RWPE1 (cell line): ENCODE measurements around the gene FOXA3.
"Not testable (repeated sequence)": the region's sequence is repeated elsewhere in the genome, so short reads cannot be mapped to it uniquely, and the experiment has no call there.

Source experiments
- CTCF ChIA-PET: fragments of 350-600 bp; sonication (Branson Sonifier 250); formaldehyde crosslinking; extraction: SDS; loops from one replicate; lab custom pipeline; 2021; lab: Yijun Ruan, JAX
- POLR2A ChIA-PET: fragments of 400-600 bp; formaldehyde crosslinking; extraction: SDS; loops from one replicate; lab custom pipeline; 2020; ENCODE audit warnings: antibody characterized with exemption; ENCODE audit not compliant: low non-redundant PET; lab: Yijun Ruan, JAX
- DNase-seq: peaks from one replicate; pipeline ENCODE4 v3.0.0; 2012; ENCODE audit warnings: low spot score
- H3K27ac ChIP-seq: fragments of 450-650 bp; 2 replicates; pipeline ENCODE4 v1.5.1; 2017
- TF ChIP-seq, protein P1 (sequence below): fragments of 450-650 bp; conservative IDR thresholded peaks from 2 replicates; pipeline ENCODE4 v1.5.1; 2017; ENCODE audit warnings: low read depth, mild to moderate bottlenecking

The FOXA3 gene

DNA sequence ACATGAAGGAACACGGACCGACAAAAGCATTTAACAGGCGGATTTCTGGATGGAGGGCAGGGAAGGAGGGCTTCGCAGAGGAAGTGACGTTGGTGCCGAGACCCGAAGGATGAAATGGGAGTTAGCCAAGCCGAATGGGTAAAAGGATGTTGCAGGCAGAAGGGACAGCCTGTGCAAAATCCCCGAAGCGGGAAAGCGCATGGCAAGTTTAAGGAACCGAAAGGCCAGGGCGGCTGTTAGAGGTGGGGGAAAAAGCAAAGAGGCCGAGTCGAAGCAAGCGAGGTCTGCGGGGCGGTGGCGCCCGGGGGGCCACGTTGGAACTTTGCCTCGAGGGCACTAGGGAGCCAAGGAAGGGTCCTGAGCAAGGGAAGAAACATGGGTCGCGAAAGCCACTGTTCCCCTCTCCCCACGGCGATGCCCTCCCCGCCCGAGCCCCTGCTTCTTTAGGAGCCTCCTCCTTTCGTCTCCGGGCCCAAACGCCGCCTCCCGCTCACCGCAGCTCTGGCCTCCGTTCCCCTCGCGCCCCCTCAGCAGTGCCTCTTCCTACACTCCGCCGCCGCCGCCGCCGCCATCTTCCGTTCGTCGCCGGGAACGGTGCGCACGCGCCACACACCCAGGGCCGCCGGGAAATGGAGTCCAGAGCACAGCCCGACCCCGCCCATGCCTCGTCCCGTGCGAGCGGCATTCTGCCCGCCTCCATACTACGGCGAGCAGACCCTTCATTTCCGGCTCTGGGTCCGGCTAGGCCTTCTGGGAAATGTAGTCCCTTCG is 1.4 kb upstream of the FOXA3 start, which contains the start of gene SYMPK:
TSS of gene SYMPK (minus strand) at position 584 of the 771 bp plus-strand sequence. CDS start 8,652 bp downstream, outside the sequence.
- peak within 1 kb of the TSS; percentile 86 for H3K27ac ChIP-seq
- ChIA-PET POLR2A (no interaction called here), CTCF (interaction anchor here (0.6 to 1.7 kb wide), 3 partner anchors 18 to 185 kb away, joined by 3 to 7 read pairs (median 4); no protein-coding TSS in a partner anchor)
- TF ChIP-seq, protein P1, sequence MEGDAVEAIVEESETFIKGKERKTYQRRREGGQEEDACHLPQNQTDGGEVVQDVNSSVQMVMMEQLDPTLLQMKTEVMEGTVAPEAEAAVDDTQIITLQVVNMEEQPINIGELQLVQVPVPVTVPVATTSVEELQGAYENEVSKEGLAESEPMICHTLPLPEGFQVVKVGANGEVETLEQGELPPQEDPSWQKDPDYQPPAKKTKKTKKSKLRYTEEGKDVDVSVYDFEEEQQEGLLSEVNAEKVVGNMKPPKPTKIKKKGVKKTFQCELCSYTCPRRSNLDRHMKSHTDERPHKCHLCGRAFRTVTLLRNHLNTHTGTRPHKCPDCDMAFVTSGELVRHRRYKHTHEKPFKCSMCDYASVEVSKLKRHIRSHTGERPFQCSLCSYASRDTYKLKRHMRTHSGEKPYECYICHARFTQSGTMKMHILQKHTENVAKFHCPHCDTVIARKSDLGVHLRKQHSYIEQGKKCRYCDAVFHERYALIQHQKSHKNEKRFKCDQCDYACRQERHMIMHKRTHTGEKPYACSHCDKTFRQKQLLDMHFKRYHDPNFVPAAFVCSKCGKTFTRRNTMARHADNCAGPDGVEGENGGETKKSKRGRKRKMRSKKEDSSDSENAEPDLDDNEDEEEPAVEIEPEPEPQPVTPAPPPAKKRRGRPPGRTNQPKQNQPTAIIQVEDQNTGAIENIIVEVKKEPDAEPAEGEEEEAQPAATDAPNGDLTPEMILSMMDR: no peak
- peak; percentile 99 for DNase-seq

DNA sequence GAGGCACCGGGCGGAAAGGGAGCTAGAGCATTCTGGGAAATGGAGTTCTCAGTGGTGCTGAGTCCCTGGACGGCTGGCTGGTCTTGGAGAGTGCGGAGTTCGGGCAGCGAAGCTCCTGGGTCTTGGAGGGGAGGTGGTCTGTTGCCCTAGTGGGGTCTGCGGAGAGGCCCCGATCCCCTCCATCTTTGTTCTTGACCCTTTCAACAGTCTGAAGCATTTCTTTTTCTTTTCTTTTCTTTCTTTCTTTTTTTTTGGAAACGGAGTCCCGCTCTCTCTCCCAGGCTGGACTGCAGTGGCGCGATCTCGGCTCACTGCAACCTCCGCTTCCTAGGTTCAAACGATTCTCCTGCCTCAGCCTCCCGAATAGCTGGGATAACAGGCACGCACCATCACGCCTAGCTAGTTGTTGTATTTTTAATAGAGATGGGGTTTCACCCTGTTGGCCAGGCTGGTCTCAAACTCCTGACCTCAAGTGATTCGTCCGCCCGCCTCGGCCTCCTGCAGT is 739 bp upstream of the FOXA3 start:
- TF ChIP-seq, protein P1: no peak
- ChIA-PET CTCF (interaction anchor here (0.6 to 1.7 kb wide), 3 partner anchors 17 to 186 kb away, joined by 3 to 7 read pairs (median 4); no protein-coding TSS in a partner anchor), POLR2A (no interaction called here)
- DNase-seq: no peak
- H3K27ac ChIP-seq: peak overlapping the region; percentile 86

DNA sequence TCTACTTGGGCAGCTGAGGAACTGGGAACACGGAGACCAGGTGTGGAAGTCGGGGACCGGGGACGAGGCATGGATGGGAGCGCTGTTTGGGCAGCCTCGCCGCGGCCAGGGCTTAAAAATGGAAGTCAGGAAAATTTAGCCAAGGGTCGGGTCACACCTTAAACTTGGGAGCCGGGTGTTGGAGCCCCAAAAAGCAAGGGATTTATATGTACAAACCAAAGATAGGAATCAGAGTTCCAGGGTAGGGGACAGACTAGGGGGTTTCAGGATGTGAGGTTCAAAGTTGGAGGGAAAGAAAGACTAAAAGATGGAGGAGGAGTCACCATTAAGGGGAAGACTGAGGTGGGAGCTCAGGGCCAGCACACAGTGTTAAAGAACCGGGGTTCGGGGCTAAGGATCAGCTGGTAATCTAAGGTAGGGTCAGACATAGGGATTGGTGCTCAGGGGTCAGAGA is 530 bp downstream of the FOXA3 start:
- POLR2A ChIA-PET: no interaction called here
- H3K27ac ChIP-seq: no peak overlapping the region
- TF ChIP-seq, protein P1: no peak
- CTCF ChIA-PET: interaction anchor here (0.5 to 1.7 kb wide), 6 partner anchors 18 to 146 kb away, joined by 3 to 8 read pairs (median 4); no protein-coding TSS in a partner anchor
- DNase-seq: no peak

DNA sequence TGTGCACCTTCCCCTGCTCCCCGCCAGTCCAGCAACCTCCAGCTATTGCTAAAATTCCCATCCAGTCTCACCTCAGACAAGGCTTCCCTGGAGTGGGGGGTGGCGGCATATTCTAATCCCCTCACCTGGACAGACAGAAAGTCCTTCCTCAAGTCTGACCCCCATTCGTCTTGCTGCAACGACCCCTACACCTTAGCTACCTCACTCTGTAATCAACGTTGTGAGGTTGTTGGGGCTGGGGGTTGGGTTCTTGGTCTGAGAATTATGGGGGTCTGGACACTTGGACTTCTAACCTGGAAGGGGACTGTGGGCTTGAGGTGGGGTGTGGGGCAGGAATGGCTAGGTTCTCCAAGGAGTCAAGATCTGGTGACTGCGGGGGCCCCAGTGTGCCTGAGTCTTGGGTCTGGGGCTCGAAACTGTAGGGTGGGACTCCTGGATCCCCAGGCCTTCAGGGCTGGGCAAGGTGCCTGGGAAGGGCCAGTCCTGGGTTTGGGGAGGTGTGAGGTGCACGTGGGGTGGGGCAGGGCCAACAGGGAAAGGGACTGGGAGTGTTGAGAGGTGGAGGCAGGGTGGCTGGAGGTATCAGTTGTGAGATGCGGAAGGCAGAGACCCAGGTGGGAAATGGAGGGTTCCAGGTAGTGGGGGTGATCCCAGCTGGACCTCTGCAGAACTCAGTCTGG is 1.3 kb downstream of the FOXA3 start:
- TF ChIP-seq, protein P1: no peak
- ChIA-PET CTCF (interaction anchor here (0.5 to 1.5 kb wide), 4 partner anchors 17 to 49 kb away, joined by 3 read pairs; no protein-coding TSS in a partner anchor), POLR2A (no interaction called here)
- DNase-seq: no peak
- no peak overlapping the region for H3K27ac ChIP-seq

DNA sequence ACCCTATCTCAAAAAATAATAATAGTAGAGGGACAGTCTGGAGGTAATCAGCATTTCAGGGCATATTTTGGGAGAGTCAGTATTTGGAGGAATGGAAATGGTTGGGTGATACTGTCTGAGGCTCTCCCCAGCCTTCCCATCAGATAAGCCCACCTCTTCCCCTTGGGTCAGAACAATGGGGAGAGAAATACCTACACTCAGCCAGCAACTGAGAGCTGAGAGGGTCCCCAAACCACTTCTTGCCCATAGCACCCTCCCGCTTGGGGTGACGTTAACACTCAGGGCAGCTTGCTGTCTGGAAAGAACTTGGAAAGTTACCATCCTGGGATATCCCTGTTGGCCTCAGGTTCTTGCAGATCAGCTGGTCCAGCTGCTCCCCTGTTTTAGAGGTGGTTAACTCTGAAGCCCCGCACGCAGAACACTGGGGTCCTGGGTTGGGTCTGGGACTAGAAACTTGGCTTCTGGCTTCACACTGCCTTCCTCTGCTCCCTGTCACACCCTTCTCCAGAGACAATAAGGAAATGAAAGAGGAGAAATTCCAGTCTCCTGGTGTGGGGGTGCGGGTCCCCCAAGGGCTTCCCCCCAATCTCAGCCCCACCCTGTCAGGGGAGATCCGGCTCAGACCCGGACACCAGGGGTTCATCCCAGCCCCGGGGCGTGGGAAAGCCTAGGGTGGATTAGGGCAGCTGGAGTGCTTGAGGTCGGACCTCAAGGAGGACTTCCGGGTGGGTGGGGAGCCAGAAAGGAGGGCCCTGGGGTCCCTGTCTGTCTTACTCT is 2.5 kb downstream of the FOXA3 start:
- DNase-seq: no peak
- H3K27ac ChIP-seq: no peak overlapping the region
- POLR2A ChIA-PET: no interaction called here
- CTCF ChIA-PET: interaction anchor here (0.6 to 1.0 kb wide), 2 partner anchors 16 kb away, joined by 3 to 4 read pairs; no protein-coding TSS in a partner anchor
- TF ChIP-seq, protein P1: no peak

DNA sequence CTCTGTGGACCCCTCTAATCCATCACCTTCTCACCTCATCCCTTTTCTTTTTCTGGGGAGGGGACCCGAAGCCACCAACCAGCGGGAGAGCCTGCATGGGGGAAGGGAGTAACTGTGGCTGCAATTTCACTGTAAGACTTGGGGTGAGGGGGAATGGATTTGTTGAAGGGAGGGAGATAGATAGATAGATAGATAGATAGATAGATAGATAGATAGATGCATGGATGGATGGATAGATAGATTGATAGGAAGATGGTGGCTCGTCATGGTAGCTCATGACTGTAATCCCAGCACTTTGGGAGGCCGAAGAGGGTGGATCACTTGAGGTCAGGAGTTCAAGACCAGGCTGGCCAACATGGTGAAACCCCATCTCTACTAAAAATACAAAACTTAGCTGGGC is 3.1 kb downstream of the FOXA3 start:
- POLR2A ChIA-PET: not testable (repeated sequence)
- CTCF ChIA-PET: interaction anchor here (0.6 kb wide), 1 partner anchor 15 kb away, joined by 4 read pairs; no protein-coding TSS in a partner anchor

More for the DNA sequence above, 3.1 kb downstream of the FOXA3 start:
- not testable (repeated sequence) for DNase-seq, H3K27ac ChIP-seq
